ENCODE results near the gene MTUS2.

DNA sequence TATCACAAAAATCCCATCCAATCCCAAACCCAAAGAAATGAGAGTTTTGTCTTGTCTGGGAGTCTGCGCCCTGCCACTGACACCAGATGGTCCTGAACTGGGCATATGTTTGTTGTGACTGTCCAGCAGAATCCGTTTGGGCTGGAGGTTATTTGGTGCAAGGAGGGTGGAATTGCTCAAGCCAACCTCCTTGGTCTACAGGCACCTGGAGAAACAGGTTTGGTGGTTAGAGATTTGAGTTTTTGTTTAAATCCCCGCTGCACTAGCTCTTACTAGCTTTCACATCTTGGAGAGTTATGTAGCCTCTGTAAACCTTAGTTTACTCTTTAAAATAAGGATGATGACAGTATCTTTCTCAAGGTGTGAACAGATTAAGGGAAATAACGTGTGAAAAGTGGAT is 673.7 kb downstream of the MTUS2 start:
- TF ChIP-seq, protein P1, sequence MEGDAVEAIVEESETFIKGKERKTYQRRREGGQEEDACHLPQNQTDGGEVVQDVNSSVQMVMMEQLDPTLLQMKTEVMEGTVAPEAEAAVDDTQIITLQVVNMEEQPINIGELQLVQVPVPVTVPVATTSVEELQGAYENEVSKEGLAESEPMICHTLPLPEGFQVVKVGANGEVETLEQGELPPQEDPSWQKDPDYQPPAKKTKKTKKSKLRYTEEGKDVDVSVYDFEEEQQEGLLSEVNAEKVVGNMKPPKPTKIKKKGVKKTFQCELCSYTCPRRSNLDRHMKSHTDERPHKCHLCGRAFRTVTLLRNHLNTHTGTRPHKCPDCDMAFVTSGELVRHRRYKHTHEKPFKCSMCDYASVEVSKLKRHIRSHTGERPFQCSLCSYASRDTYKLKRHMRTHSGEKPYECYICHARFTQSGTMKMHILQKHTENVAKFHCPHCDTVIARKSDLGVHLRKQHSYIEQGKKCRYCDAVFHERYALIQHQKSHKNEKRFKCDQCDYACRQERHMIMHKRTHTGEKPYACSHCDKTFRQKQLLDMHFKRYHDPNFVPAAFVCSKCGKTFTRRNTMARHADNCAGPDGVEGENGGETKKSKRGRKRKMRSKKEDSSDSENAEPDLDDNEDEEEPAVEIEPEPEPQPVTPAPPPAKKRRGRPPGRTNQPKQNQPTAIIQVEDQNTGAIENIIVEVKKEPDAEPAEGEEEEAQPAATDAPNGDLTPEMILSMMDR (IDR thresholded peaks at IDR 0.05): no peak
- TF ChIP-seq POLR2A (IDR thresholded peaks at IDR 0.05): no peak
